Measurements from ENCODE around the gene MLKL.

Gene MLKL

DNA sequence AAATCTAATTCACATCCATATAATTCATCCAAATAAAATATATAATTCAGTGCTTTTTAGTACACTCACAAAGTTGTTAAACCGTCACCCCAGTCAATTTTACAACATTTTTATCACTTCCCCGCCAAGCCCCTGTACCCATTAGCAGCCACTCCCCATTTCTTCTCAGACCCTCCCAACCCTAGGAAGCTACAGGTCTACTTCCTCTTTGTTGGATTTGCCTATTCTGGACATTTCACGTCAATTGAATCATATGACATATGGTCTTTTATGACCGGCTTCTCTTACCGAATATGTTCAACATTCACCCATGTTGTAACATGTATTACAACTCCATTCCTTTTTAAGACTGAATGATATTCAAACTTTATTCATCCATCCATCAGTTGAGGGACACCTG is 19.9 kb upstream of the MLKL start:
- TF ChIP-seq CTCF (IDR thresholded peaks at IDR 0.05), result no peak

GRCh38 chr16:74718741-74719610 is 18.3 kb upstream of the MLKL start:
- TF ChIP-seq CTCF (IDR thresholded peaks at IDR 0.05), result no peak

GRCh38 chr16:74718140-74718539 is 17.5 kb upstream of the MLKL start:
- TF ChIP-seq CTCF (IDR thresholded peaks at IDR 0.05), result no peak

DNA sequence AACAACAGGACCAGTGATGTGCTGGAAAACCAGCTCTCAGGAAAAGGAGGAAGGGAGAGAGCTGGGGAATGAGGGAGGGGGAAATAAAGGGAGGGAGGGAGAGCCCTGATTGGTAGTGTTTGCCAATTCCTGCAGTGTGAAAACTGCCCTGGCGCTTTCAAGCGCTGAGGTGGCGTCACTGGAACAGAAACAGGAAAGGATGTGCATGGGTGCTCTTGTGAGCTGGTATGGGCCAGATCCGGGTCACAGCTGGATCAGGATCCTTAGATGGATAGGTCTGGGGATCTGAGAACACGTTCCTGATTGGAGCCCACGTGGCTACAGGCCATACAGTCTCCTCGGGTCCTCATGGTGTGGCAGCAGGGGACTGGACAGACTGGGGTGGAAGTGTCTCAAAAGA is 16.7 kb upstream of the MLKL start:
- no peak for TF ChIP-seq CTCF (IDR thresholded peaks at IDR 0.05)

- no peak for TF ChIP-seq CTCF (IDR thresholded peaks at IDR 0.05)
Measured at GRCh38 chr16:74716355-74716754, 15.7 kb upstream of the MLKL start.

DNA sequence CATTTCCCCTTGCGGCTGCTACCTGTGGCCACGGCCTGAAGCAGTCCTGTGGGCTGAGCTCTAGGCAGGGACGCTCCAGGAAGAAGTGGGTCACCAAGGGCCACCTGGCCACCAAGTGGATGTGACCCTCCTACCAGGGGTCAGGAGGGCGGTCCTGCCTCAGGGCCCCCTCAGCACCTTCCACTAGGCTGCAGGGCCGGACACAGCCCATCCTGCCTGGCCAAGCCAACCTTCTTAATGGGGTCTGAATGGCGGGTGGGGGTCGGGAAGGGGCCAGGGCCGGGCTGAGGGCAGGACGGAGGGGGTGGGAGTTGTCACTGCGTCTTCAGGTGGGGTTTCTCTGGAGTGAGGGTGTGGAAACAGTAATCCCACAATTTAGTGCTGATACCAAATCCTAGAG is 13.2 kb upstream of the MLKL start:
- no peak for TF ChIP-seq CTCF (IDR thresholded peaks at IDR 0.05)

DNA sequence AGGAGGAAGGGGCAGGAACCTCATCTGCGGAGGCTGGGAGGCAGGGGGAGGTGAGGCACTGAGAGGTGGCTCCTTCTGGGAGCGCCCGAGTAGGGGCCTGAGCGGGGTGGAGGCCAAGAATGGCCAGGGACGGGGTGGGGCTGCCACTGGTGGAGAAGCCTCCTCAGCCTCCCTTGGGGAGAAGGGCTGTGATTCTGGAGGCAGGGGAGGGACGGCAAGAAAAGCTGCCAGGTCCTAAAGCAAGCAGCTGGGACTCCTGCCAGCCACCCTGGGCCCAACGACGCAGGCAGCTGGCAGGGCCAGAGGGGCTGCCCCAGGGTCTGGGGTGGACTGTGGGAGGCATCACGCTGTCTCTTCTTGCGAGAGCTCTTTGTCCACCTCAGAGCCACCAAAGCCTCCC is 12.7 kb upstream of the MLKL start:
- TF ChIP-seq CTCF (IDR thresholded peaks at IDR 0.05), result no peak
